HEK293 (cell line): Measurements from ENCODE around the gene GZF1.

Experiments used
- ZBTB20 ChIP-seq: fragments of 450-650 bp; formaldehyde crosslinking; IDR thresholded peaks from 2 replicates; pipeline ENCODE4 v1.5.1; 2016; ENCODE audit warnings: missing biosample characterization, missing genetic modification characterization
- ZBTB8A ChIP-seq: fragments of 450-650 bp; formaldehyde crosslinking; IDR thresholded peaks from 2 replicates; pipeline ENCODE4 v1.5.1; 2016; ENCODE audit warnings: missing biosample characterization, missing genetic modification characterization
- ZNF202 ChIP-seq: fragments of 450-650 bp; formaldehyde crosslinking; IDR thresholded peaks from 2 replicates; pipeline ENCODE4 v1.5.1; 2016; ENCODE audit warnings: missing biosample characterization, missing genetic modification characterization, borderline replicate concordance
- ZNF302 ChIP-seq: fragments of 450-650 bp; formaldehyde crosslinking; IDR thresholded peaks from 2 replicates; pipeline ENCODE4 v1.5.1; 2016; ENCODE audit warnings: missing biosample characterization, missing genetic modification characterization, low read depth
- ZNF416 ChIP-seq: fragments of 450-650 bp; formaldehyde crosslinking; IDR thresholded peaks from 2 replicates; pipeline ENCODE4 v1.5.1; 2016; ENCODE audit warnings: missing biosample characterization, missing genetic modification characterization
- ZNF521 ChIP-seq: fragments of 450-650 bp; formaldehyde crosslinking; IDR thresholded peaks from 2 replicates; pipeline ENCODE4 v1.5.1; 2017; ENCODE audit warnings: missing biosample characterization, mild to moderate bottlenecking, missing genetic modification characterization
- ZSCAN30 ChIP-seq: fragments of 450-650 bp; IDR thresholded peaks from 2 replicates; pipeline ENCODE4 v1.5.1; 2018; ENCODE audit warnings: missing biosample characterization, mild to moderate bottlenecking, missing genetic modification characterization, moderate library complexity
- TF ChIP-seq, protein P1 (sequence below): fragments of 450-650 bp; formaldehyde crosslinking; IDR thresholded peaks from 2 replicates; pipeline ENCODE4 v1.5.1; 2016; ENCODE audit warnings: missing biosample characterization, missing genetic modification characterization

DNA sequence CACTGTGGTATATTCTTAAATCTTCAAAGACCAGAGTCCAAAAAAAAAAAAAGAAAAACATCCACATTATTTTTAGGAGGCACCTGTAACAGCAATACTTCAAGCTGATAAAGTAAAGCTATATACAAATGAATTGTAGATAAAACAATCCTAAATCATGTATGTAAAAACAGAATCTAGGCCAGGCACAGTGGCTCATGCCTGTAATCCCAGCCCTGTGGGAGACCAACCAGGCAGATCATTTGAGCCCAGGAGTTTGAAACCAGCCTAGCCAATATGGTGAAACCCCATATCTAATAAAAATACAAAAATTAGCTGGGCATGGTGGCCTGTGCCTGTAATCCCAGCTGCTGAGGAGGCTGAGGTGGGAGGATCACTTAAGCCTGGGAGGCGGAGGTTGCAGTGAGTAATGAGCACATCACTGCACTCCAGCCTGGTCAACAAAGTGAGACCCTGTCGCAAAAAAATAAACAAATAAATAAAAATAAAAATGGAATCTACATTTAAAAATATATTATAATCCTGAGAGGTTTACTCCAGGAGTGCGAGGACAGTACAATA, 52.0 kb downstream of the GZF1 start:
- TF ChIP-seq ZNF521 (tag by site-specific recombination), result no peak
- no peak for TF ChIP-seq ZBTB20 (tag by site-specific recombination)
- TF ChIP-seq, protein P1, sequence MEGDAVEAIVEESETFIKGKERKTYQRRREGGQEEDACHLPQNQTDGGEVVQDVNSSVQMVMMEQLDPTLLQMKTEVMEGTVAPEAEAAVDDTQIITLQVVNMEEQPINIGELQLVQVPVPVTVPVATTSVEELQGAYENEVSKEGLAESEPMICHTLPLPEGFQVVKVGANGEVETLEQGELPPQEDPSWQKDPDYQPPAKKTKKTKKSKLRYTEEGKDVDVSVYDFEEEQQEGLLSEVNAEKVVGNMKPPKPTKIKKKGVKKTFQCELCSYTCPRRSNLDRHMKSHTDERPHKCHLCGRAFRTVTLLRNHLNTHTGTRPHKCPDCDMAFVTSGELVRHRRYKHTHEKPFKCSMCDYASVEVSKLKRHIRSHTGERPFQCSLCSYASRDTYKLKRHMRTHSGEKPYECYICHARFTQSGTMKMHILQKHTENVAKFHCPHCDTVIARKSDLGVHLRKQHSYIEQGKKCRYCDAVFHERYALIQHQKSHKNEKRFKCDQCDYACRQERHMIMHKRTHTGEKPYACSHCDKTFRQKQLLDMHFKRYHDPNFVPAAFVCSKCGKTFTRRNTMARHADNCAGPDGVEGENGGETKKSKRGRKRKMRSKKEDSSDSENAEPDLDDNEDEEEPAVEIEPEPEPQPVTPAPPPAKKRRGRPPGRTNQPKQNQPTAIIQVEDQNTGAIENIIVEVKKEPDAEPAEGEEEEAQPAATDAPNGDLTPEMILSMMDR, result no peak
- no peak for TF ChIP-seq ZSCAN30
- no peak for TF ChIP-seq ZNF416 (tag by site-specific recombination)
- no peak for TF ChIP-seq ZNF202 (tag by site-specific recombination)
- TF ChIP-seq ZNF302 (tag by site-specific recombination), result no peak
- TF ChIP-seq ZBTB8A (tag by site-specific recombination), result 0 out of 2 replicates have a peak, but pooled peaks have one; percentile 18
